ENCODE data around the gene ARL8B. TPM values are rescaled to one million over a fixed set of nuclear protein-coding genes. Genes with fewer than 3 reads are reported as not detected.
"Not testable (repeated sequence)": the region's sequence is repeated elsewhere in the genome, so short reads cannot be mapped to it uniquely, and the experiment has no call there.

Gene ARL8B
- total RNA-seq, 1 donor: 72.1 TPM

DNA sequence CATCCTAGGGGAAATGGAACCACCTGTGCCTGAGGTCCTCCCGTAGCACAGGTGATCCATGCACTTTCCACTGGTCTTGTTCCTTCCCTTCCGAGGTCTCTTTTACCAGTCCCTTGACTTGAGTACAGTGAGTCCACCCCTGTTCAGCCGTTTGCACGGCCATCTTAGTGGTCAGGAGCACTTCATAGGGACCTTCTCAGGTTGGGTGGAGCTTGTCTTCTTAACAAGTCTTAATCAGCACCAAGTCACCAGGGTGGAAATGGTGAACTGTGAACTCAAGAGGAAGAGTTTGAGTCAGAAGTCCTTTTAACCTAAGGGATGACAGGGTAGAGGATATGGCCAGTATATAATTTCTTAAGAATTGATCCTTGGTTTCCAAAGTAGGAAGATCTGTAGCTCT, 21.4 kb downstream of the ARL8B start:
- DNase-seq (ENCODE audit: low read depth): no peak
- H3K4me3 ChIP-seq (ENCODE audit: low read depth, low read length): no peak overlapping the region
- TF ChIP-seq, protein P1, sequence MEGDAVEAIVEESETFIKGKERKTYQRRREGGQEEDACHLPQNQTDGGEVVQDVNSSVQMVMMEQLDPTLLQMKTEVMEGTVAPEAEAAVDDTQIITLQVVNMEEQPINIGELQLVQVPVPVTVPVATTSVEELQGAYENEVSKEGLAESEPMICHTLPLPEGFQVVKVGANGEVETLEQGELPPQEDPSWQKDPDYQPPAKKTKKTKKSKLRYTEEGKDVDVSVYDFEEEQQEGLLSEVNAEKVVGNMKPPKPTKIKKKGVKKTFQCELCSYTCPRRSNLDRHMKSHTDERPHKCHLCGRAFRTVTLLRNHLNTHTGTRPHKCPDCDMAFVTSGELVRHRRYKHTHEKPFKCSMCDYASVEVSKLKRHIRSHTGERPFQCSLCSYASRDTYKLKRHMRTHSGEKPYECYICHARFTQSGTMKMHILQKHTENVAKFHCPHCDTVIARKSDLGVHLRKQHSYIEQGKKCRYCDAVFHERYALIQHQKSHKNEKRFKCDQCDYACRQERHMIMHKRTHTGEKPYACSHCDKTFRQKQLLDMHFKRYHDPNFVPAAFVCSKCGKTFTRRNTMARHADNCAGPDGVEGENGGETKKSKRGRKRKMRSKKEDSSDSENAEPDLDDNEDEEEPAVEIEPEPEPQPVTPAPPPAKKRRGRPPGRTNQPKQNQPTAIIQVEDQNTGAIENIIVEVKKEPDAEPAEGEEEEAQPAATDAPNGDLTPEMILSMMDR (IDR thresholded peaks at IDR 0.05; ENCODE audit: insufficient read depth, low read depth, low read length): no peak

- TF ChIP-seq, protein P1 (IDR thresholded peaks at IDR 0.05; ENCODE audit: insufficient read depth, low read depth, low read length): no peak
- H3K4me3 ChIP-seq (ENCODE audit: low read depth, low read length): no peak overlapping the region
- DNase-seq (ENCODE audit: low read depth): no peak
Measured at GRCh38 chr3:5144316-5144994, 22.4 kb downstream of the ARL8B start.

DNA sequence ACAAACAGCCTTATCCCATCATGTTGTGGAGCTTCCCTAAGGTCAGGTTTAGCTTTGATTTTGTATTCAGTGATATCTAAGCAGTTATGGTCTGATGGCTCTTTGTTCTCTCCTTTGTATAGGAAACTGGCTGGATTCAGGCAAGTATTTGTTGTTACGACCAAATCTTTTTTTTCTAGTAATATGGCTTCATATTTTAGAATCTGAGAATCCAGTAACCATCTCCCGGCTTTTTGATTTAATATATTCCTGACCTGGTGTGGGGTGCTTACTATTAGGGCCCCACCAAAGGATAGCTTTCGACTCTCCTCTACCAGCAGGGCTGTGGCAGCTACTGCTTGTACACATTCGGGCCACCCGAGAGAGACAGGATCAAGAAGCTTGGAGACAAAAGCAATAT, 23.0 kb downstream of the ARL8B start:
- DNase-seq (ENCODE audit: low read depth): no peak
- H3K4me3 ChIP-seq (ENCODE audit: low read depth, low read length): no peak overlapping the region
- TF ChIP-seq, protein P1 (IDR thresholded peaks at IDR 0.05; ENCODE audit: insufficient read depth, low read depth, low read length): no peak

- DNase-seq (ENCODE audit: low read depth); H3K4me3 ChIP-seq (ENCODE audit: low read depth, low read length): not testable (repeated sequence)
Measured at GRCh38 chr3:5147152-5147551, 25.1 kb downstream of the ARL8B start.

DNA sequence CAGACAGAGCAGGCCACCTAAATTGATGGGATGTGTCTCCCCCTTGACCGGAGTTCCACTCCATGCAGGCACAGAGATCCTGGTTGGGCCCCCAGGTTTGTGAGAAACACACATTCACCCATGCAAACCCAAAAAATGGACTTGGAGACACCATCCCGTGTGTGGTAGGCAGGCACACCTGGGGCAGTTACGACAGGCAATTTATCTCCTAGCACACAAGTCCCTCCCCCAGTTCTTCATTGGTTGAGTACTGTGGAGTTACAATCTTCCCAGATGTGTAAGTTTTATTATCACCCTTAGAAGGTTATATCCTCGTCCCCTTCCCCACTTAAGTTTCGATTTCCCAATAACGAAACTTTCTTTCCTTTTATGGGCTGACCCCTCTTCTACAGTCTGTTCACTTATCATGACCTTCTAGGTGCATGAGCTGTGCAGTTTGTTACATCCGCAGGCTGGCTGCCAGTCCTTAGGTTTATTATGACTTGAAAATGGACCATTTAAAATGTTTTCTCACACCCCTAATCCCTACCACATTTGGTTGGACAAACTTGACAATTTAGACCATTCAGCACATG, 27.3 kb downstream of the ARL8B start:
- TF ChIP-seq, protein P1 (IDR thresholded peaks at IDR 0.05; ENCODE audit: insufficient read depth, low read depth, low read length): no peak
- H3K4me3 ChIP-seq (ENCODE audit: low read depth, low read length): no peak overlapping the region
- peak; percentile 10 for DNase-seq (ENCODE audit: low read depth)

DNA sequence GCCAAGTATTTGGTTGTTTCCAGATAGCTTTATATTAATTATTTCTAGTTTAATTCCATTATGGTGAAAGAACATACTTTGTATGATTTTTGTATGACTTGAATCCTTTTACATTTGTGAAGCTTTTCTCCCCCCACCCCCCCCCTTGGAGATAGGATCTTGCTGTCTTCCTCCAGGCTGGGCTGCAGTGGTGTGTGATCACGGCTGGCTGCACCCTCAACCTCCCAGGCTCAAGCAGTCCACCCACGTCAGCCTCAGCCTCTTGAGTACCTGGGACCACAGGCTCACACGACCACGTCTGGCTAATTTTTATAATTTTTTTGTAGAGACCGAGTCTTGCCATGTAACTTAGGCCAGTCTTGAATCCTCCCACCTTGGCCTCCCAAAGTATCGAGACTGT, 29.5 kb downstream of the ARL8B start:
- no peak for DNase-seq (ENCODE audit: low read depth)
- no peak overlapping the region for H3K4me3 ChIP-seq (ENCODE audit: low read depth, low read length)
- TF ChIP-seq, protein P1 (IDR thresholded peaks at IDR 0.05; ENCODE audit: insufficient read depth, low read depth, low read length): no peak

GRCh38 chr3:5153074-5153473, 31.0 kb downstream of the ARL8B start:
- no peak overlapping the region for H3K4me3 ChIP-seq (ENCODE audit: low read depth, low read length)
- no peak for DNase-seq (ENCODE audit: low read depth)
- TF ChIP-seq, protein P1 (IDR thresholded peaks at IDR 0.05; ENCODE audit: insufficient read depth, low read depth, low read length): no peak

Data from fibroblast of villous mesenchyme (primary cell).